Activated CD8-positive, alpha-beta memory T cell treated with anti-CD3 and anti-CD28 coated beads, Interleukin-2, amount 50 U/mL, for 24 hours (primary cell): ENCODE data around the gene PPFIBP1.
"Not testable (repeated sequence)": the region's sequence is repeated elsewhere in the genome, so short reads cannot be mapped to it uniquely, and the experiment has no call there.

Experiments
- DNase-seq: peaks from one replicate; pipeline ENCODE4 v3.0.0-alpha.2; 2020; ENCODE audit errors: extremely low read depth

PPFIBP1 gene

GRCh38 chr12:27566159-27566558 is 42.2 kb downstream of the PPFIBP1 start:
- DNase-seq: no peak

GRCh38 chr12:27566626-27567025 is 42.6 kb downstream of the PPFIBP1 start:
- no peak for DNase-seq

- no peak for DNase-seq
Measured at GRCh38 chr12:27571463-27571862, 47.5 kb downstream of the PPFIBP1 start.

DNA sequence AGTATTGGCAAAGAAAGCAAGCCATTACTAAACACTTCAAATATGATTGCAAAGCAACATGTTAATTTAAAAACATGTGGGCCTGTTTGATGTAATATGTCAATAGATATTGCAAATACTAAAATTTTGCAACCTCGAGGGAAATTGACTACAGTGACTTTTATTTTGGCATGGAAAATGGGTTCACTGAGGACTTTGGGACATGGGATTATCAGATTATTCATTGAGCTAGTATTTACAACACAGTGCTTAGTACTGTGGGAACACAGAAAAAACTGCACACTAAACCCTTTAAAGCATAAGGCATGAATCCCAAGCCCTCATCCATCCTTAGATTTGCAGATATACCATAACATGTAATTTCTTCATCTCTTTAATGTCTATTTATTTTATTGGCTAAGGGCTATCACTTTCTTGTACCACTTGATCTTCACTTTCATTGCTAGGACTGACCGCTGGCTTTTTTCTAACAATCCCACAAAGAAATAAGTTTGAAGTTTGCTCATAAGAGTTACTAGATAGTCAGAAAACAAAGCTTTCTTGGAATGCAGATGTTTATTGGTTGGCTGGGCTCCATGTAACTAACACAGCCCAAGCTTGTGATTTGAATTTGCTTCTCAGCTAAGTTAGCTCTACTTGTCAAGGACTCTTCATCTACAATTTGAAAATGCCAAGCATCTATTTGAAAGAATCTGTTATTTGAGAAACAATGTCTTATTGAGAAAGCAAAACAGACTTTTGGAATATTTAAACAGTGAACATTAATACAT is 48.7 kb downstream of the PPFIBP1 start:
- DNase-seq: no peak

DNA sequence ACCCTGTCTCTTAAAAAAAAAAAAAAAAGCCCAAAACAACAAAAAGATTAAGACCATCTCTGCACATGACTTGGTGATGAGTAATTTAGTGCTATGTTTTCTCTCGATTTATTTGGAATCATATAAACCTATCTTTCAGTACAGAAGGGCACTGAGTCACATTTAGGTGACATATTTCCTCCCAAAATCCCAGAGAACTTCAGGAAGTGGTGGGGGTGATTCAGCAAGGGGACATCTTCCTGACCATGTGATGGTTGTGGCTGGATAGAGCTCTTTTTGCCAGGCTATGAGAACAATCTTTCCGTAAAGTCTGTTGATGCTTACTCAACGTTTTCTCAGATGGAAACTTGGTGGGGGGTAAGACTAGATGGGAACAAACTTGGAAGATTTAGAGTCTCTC is 50.0 kb downstream of the PPFIBP1 start:
- DNase-seq: no peak

DNA sequence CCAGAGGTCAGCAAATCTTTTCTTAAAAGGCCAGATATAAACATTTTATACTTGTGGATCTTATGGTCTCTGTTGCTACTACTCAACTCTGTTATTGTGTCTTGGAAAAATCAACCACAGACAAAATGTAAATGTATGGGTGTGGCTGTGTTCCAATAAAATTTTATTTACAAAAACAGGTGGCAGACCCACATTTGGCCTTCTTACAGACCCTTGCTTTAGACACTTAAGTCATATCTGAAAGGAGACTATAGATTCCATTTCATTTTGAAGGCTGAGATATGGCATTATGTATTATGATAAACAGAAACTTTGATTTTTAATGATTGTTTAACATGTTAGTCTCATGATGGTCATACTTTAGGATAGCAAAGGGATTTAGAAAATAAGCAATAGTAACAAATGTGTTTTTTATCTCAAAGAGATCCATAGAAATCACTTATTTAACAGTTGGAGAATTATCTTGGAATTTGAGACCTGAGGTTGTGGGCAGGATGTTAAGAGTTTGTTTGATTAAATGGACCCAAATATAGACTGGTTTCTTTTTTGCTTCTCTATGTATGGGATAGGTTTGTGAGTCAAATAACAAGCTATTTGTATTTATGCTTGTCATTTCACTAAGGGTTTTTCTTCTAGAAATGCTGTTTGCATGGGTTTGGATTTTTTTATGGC is 51.2 kb downstream of the PPFIBP1 start:
- no peak for DNase-seq

DNA sequence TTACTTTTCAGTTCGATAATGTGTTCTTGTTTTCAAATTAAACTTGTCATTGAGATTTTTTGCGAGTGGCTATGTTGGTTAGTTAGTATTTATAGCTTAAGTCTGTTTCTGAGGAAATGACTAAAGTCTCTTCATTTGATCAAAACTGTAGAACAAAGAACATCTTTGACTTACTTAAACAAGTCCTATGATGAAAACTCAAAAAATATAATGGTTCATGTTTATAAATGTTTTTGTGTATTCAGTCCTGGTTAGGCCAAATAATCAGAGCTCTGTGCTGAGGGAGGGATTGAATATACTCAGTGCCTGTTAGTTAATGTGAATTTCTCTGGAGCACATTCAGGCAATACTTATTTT is 51.7 kb downstream of the PPFIBP1 start:
- no peak for DNase-seq

GRCh38 chr12:27576667-27577347 is 52.8 kb downstream of the PPFIBP1 start:
- DNase-seq: no peak

- no peak for DNase-seq
Measured at GRCh38 chr12:27577688-27578087, 53.7 kb downstream of the PPFIBP1 start.

- no peak for DNase-seq
Measured at GRCh38 chr12:27578689-27579372, 54.8 kb downstream of the PPFIBP1 start.

DNA sequence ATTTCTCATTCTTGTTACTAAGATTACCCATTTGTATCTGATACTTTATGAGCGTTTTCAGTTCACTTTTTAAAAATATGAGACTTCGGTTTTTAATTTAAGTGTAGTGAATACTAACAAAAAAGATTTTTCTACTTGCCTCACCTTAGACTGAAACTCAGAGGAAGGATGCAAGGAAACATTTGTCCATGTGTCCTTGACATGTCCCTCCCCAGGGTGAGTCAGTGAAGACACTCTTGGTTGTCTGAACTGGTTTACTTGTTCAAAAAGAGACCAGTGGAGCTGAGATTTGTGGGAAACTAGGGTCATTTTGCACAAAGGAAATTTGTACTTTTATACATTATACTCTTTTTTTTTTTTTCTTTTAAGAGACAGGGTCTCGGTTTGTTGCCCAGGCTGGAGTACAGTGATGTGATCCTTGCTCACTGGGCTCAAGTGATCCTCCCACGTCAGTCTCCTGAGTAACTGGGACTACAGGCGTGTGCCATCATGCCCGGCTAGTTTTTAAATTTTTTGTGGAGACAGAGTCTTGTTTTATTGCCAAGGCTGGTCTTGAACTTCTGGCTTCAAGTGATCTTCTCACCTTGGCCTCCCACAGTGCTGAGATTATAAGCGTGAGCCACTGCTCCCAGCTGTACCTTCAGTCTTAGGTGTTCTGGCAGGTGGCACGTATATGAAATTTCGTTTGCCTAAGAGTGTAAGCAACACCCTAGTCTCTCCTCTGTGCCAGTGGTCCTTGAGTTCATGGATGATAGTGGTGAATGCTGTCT is 56.7 kb downstream of the PPFIBP1 start:
- no peak for DNase-seq

GRCh38 chr12:27581331-27581671 is 57.3 kb downstream of the PPFIBP1 start:
- DNase-seq: not testable (repeated sequence)

DNA sequence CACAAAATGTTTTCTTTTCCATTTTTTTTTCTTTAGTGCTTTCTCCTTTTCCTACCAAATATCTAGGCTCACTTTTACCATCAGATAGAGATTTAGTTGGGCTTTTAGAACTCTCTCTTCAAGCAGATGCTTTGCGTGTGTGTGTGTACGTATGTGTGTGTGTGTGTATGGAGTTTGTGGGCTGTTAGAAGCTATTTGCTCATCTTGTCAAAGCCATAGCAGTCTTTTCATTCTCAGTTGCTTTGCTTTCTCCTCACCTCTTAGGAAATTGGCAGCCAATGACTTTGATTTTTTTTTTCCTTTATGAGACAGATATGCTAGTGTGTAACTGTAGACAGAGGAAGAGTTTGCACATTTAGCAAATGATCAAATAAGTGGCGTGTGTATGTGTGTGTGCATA is 57.8 kb downstream of the PPFIBP1 start:
- not testable (repeated sequence) for DNase-seq

DNA sequence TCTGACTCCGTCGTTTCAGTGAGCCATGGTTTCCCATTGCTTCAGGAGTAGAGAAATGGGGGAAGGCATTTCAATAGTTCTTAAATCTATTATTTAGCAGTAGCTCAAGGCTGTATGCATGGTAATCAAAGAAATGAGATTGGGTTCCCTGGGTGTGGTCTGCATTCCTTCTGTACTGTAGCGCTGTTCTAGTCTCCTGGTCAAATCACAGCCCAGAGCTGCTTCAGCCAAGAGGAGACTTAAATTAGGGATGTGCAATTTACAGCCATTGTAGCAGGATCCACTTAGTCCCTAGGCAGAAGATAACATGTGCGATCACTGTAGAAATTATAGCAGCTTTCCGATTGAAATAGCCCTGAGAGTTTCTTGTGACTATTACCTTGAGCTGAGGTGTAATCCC is 58.4 kb downstream of the PPFIBP1 start:
- DNase-seq: not testable (repeated sequence)

DNA sequence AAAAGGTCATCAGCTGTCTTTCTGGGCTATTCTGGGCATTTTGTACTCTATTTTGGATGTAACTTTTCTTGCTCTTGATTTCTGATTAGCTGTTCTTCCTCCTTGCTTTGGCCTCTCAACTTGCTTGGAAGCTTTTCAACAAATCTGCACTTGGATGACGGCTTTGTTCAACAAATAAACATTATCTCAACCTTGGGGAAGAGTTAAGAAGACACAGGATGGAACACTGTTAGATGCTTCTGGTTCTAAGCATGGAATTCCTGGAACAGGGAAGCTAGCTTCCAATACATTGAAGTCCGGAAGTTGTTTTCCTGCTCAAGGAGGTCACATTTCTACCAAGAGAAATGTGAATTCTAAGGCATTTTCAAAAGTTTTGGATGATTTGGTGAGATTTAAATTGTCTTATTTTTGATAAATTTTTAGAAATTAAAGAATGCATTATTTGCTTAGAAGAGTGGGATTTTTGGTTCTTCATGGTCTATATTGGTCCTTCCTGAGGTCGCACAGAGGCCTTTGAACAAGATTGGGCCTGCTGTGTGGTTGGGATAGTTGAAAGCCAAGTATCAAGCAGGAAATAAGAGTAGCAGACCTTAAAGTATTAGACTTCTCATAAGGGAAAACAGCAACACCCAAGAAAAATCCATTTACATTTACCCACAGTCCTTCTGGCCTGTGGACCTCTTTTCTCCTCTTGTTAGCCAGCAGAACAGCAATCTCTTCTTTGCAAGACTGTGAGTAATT is 59.2 kb downstream of the PPFIBP1 start:
- DNase-seq: no peak

DNA sequence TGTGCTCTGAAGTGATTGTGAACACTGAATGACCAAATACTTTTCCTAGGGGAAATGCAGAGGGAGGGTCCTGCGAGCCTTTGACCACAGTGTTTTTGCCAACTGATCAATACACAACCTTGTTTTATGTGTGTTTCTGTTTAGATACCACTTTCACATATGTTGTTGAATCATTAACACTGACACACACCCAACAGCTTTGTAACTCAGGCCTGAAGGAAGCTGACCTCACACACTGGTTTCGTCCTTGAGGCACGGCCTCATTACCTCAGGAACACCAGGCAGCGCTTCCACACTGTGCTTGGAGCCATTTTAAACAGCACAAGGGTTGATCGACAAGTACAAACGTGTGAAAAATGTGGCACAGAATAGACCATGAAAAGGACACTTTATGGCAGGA is 60.0 kb downstream of the PPFIBP1 start:
- no peak for DNase-seq

GRCh38 chr12:27585739-27586265 is 61.8 kb downstream of the PPFIBP1 start:
- no peak for DNase-seq

DNA sequence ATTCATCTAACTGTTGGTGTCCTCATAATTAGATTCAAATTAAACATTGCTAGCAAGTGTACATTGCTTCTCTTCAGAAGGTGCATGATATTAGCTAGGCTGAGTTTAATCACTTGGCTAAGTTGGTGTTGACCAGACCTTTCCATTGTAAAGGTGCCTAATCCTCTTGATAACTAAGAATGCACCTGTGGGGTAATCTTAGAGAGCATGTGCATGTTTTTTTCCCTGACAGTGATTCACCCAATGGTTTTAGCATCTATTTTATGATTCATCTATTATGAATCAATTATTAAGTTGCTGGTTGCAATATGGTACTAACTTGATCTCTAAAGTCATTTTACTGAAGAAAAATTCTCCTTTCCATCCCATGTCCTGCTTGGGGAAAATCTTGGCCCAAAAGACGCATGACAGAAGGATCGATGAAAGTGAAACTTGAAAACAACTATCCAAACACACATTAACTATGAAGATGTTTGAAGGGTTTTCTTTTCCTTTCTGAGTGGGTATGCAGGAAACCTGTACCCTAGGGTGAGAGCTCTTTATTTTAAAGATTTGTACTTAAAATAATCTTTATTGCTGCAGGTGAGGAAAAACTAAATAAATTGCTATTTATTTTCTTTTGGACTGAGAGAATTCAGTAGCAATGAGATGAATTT is 64.2 kb downstream of the PPFIBP1 start:
- DNase-seq: not testable (repeated sequence)

DNA sequence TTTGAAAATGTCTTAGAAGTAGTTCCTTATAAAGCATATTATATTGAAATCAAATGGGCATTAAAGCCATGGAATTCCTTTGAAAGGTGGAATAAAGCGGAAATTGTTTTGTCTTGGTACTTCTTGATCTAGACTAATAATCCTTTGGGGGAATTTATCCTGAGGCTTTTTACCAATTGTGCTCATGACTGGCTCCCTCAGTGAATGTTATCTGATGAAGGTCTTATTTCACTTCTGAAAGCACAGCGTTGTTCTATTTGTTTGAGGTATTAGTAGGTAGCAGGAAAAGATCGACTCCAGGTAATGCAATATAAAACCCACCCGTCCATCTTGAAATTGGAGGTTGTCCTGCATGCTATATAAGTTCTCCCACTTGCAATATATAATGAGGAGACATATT is 64.8 kb downstream of the PPFIBP1 start:
- DNase-seq: no peak

GRCh38 chr12:27589419-27589818 is 65.4 kb downstream of the PPFIBP1 start:
- DNase-seq: no peak
